GM18858 (cell line): Measurements from ENCODE around the gene FBXO38.
"Not testable (repeated sequence)": the region's sequence is repeated elsewhere in the genome, so short reads cannot be mapped to it uniquely, and the experiment has no call there.

Source experiments
- ATAC-seq: cut with Tn5 transposase; IDR thresholded peaks from one replicate; pipeline ENCODE4 v1.9.1; 2021; ENCODE audit not compliant: unreplicated experiment

The FBXO38 gene

DNA sequence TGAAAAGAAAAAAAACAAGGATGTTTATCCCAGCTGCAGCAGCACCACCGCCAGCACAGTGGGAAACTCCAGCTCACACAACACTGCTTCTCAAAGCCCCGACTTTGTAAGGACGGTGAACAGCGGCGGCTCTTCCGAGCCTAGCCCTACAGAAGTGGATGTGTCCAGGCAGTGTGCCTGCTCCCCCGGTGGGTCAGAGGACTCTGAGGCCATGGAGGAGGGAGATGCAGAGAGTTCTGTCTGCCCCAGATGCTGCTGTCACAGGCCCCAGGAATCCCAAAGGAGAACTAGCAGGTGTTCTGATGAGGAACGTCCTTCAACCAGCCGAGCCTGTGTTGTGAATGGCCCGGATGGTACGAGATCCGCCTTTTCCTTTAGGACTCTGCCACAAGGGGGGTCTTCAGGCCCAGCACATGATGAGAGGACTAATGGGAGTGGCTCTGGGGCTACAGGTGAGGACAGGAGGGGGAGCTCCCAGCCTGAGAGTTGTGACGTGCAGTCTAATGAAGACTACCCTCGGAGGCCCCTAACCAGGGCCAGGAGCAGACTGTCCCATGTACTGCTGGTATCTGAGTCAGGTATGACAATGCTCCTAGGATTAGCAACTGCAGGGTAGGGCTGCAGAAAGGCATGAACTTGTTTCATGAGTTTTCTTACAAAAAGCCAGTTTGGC, 43.7 kb downstream of the FBXO38 start:
- ATAC-seq = no peak

DNA sequence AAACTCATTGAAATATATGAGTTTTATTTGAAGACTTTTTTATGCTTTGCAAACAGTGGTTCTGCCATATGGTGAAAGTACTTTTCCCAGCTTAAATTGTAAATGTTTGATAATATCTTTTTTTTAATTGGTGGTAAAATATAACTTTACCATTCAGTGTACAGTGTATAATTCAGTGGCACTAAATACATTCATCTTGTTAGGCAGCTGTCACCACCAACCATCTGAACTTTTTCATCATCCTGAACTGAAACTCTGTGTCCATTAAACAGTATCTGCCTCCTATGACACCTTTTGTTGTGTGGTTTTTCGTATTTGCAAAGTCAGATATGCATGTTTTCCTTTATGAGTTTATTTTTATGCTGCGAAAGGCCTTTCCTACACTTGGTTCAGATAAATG, 45.1 kb downstream of the FBXO38 start:
- ATAC-seq = no peak

DNA sequence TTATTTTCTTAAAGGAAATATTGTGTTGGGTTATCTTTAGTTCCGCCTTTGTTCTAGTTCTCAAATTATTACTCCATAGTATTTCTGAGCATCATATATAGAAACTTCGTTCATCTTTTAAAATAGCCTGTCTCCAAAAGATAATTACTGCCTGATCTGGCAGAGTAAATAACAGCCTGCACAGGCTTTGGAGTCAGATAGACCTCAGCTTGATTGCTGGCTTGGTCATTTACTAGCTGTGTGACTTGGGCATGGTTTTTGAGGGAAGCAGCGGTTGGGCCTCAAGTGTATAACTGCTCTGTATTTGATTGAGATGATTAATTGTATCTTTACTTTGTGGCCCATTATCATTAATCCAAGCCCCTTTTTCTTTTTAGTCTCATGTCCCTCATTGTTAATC, 50.1 kb downstream of the FBXO38 start:
- ATAC-seq = no peak

DNA sequence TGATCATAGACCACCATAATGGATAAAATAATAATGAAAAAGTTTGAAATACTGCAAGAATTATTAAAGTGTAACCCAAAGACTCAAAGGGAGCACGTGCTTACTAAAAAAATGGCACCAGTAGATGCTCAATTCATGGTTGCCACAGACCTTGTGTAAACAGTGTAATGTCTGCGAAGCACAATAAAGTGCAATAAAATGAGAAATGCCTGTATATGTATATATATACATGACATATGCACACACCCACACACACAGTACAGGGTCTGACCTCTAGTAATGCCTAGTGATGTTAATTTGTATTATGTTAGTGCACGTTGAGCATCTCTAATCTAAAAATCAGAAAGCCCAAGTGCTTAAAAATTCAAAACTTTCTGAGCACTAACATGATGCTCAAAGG, 52.3 kb downstream of the FBXO38 start:
- no peak for ATAC-seq

DNA sequence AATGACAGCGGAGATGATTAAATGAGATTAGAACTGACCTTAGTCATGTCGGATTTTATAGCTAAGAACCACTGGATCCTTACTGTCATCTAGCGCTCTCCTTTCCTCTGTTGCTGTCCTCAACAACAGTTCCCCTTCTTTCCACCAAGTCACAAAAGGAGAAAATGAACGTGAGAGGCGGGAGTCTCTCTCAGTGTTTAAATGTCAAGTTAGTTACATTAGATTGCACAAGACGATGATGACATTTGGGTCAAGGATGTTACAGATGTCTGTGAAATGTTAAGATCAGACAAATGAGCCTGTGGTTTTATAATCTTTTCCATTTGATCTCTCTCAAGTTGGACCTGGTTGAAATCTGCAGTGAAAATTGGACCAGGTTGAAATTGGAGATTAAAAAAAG, 53.5 kb downstream of the FBXO38 start:
- no peak for ATAC-seq

DNA sequence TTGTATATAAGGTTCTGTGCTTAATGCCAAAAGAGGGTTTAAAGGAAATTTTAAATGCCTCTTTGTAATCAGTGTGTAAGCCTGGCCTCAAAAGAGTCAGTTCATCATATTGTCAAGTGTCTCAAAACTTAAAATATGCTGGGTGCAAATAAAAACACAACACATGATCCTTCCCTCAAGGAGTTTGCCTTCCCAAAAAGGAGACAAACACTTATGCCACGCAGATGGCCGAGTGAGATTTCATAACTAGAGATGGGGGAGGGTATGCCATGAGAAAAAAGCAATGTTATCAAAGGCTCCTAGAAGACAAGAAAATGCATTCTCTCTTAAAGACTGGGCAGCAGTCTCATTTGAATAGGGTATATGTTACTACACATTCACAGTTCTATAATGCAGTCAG, 55.2 kb downstream of the FBXO38 start:
- ATAC-seq = no peak

DNA sequence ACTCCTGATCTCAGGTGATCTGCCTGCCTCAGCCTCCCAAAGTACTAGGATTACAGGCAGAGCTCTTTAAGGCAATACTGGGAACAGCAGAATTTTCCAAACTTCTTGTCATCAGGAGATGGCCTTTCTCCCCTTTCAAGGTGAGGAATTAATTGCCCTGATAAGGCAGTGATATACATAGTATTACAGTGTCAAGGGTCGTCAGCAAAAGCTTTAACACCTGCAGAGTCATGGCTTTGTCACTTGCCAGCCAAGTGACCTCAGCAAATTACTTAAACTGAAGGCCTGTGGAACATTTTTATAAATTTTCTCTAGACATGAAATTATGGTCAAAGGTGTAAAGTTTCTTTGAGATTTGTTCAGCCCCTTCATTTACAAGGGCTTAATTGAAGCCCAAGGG, 59.5 kb downstream of the FBXO38 start:
- ATAC-seq = no peak

DNA sequence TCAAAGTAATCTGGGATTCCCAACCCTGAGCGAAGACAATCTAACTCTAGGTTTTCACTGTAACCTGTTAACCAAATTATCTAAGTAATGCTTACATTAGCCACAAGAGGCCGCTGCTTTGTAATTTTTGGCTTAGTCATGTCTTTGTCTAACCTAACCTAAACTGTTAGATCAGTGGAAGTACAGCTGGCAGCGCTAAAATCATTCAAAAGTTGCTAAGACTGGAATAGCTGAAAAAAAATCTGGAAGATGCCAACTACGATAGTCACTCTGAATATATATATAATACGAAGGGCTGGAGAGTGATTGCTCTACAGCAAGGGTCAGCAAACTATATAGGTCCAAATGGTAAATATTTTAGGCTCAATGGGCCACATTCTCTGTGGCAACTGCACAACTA, 60.2 kb downstream of the FBXO38 start:
- peak; percentile 93 for ATAC-seq

DNA sequence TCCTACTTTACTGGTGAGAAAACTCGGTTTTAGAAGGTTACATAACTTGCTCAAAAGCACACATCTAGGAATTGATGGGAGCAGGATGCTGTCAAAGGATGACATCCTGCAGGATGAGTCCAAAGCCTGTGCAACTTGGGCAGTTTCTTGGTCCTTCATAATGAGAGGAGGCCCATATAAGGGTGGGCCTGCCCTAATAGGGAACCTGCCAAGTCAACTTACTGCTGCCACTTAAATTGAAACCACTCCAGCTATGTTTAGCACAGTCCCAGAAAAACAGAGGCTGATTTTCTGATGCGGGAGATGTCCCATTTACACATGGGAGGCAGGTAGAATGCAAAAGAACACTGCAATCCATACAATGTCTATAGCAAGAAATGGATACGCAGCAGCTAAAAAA, 61.8 kb downstream of the FBXO38 start:
- no peak for ATAC-seq

DNA sequence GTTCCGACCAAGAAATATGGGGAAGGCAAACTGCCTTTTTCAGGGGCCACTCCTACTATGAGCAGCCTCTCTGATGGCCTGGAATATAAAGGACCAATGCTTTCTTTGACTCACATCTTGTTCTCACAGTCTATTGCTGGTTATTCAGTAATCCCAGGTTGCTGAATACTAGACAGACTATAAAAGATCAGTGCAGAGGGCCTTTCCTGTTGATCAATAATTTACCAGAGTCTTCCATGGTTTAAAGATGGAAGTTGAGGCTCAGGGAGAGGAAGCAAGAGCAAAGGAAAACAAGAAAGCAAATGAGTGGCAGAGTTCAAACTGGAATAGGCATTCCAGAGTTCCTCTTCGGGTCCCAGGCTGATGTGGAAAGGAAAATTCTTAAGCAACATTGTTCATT, 62.9 kb downstream of the FBXO38 start:
- ATAC-seq = no peak

DNA sequence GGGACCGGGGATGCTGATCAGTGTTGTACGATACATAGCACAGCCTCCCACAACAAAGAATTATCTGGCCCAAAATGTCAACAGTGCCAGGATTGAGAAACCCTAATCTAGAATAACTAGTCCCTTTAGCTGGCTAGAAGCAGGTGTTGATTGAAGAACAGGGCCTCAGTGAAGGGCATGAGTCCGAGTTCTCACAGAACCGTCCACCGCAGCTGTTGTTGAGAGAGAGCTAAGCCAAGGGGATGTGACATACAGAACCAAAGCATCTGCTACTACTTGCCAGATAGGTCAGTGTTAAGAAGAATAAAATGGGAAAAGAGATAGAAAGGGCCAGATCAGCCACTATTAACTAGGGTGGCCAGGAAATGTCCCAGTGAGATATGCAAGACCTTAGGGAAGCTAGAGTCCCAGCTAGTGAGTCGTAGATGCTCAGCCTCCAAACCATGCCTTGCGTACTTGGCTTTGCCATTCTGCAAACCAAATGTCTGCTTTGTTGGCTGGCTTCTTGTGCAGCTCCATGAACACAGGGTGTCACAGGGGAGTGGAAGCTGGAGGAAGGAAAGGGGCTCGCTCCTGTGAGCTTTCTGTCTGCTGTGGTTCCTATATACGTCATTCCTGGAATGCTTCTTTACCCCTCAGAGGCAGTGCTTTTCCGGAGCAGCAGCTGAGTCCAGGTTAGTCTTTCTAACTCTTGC, 68.9 kb downstream of the FBXO38 start:
- no peak for ATAC-seq

DNA sequence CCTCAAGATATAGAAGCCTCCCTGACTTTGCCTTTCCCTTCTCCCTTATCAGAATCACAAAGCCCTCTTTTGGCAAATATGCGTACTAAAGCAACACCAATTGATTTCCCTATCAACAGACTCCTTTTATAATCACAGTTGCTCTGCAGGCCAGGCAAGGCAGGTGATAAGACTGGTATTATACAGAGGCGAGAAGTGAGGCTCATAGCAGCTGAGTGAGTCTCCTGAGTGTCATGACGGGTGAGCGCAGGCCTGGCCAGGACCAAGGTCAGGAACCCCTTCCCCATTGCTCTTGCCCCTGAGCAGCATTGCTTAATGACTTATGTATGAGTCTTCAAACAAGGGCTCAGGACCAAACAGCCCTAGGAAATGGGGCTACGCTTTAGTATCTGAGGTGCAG, 70.8 kb downstream of the FBXO38 start:
- no peak for ATAC-seq

DNA sequence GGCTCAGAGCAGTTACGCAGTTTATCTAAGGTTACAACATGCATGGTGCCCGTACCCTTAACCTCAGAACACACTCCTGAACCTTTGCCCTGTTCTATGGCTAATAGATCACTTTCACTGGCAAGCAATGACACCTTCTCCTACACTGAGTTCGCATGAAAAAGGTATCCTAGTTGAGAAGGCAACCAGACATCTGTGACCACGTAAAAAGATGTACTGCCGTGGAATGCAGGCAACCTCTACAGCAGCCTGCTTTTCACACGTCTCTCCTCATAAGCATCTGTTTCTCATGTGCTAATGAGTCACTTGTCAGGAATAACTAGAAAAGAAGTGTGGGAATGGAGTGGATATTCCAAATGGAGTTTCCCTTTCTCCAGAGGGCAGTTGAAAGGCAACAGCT, 71.4 kb downstream of the FBXO38 start:
- ATAC-seq = no peak

DNA sequence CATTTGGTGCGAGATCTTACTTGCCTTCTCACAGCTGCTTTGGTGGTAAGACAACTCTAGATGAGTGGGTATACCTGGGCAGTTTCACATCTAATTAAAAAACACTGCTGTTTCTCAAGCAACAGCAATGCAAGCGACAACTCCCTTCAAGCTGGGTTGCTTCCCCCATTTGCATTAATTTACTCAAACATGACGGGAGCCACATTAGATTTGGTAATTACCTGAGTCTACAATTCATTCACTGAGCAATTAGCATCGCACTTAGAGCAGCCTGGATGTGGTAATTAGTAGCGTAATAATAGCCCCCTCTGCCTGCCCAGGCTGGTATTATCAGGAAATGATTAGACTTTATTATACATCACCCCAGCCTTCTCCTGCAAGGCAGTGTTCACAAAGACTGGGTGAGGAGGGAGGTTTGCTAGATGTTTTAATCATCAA, 73.4 kb downstream of the FBXO38 start:
- no peak for ATAC-seq

DNA sequence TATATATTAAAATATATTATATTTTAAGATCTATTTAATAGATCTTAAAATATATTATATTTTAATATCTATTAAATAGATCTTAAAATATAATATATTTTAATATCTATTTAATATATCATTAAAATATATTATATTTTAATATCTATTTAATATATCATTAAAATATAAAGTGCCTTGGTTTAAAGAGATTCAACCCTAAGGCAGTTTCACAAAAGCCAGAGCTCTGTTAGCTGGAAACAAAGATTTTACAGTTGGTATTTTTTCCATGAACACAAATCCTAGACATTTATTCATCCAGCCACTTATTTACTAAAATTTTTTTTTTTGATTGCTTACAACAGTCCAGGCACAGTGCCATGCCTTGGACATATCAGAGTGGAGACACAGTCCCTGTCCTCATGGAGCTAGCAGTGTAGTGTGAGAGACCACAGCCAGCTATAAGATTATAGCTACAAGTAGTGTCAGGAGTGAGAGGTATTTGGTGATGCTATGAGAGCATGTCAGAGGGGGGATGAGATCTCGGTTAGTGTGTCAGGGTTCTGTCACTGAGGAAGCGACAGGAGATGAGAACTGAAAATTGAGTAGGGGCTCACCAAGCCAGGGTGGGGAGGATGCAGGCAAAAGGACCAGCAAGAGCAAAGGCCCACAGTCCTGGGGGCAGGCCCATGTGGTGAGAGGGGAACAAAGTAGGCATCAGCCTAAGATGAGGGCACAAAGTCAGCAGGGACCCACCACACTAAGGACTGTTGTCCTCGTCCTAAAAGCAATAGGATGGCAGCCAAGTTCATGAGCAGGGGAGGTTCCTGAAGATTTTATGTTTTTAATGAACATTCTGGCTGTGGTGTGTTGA, 74.5 kb downstream of the FBXO38 start:
- no peak for ATAC-seq

DNA sequence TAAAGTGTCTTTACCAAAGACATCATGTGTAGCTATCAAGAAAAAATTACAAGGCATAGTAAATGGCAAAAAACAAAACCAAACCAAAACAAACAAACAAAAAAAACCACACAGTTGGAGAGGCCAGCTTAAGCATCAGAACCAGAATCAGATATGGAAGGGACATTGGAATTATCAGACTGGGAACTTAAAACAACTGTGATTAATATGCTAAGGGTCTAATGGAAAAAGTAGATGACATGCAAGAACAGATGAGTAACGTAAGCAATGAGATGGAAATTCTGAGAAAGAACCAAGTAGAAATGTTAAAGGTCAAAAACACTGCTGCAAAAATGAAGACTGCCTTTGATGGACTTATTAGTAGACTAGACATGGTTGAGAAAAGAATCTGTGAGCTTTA, 75.9 kb downstream of the FBXO38 start:
- no peak for ATAC-seq

DNA sequence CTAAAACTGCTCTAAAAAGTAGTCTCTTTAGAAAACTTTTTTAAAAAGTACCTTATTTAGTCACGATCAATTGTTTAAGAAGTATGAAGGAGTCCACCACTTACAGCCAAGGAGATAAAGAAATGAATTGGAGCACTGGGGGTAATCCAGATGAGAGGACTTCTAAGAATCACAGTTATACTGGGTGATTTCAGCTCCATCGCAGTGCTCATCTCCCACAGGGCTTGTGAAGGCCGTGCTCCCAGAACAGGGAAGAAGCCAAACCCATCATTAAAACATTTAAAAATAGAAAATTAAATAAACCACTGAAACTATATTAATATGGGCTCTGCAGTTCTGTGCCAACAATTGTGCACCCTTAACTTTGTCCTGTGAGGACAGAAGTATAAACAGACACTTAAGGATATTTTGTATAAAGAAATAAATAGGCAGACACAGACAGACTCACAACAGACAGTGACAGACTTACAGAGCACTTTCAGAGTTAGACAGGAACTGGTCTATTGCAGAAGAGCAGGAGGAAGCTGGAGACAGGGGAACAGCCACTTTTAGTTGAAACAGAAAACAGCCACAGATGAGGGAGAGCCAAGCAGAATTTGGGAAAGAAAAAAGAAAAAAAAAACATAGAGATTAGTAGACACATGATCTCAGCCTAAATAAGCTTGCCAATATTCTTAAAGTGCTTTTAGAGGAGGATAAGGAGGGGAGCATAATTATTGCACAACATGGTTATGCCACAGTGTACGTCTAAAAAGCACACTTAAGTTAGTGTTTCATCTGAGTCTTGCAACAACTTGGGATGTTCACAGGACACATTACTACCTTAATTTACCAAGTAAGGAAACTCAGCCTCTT, 81.8 kb downstream of the FBXO38 start:
- ATAC-seq = no peak

DNA sequence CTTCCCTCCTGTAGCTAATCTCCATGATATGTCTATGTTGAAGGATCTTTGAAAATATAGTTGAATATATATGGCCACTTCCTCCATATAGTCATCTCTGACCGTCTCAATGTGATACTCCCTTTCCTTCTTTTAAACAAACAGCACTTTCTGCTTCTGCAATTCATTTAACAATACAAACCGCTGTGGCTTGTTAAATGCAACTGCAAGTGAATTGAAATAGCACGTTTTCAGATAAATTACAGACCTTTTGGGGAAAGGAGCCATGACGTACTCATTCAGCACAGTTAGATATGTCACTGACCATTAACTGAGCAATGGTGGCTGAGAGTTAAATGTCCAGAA, 82.5 kb downstream of the FBXO38 start:
- ATAC-seq = no peak

DNA sequence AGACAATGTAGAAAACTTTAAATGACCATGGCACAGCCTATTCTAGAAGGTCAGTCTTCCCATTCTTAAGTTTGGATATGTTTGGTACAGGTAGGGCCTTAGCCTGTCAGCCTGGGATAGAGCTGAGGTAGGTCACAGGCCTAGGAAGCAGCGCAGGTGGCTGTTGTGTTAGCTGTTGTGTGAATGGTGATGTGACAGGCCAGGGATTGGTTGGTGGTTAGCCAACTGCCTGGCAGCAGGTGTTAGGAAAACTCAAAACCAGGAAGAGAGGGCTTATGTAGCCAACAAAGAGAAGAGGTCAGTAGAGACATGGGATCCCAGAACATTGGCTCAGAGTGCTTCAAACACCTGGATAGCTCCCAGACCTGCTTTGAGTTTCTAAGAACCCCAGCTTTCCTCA, 84.2 kb downstream of the FBXO38 start:
- ATAC-seq = no peak

DNA sequence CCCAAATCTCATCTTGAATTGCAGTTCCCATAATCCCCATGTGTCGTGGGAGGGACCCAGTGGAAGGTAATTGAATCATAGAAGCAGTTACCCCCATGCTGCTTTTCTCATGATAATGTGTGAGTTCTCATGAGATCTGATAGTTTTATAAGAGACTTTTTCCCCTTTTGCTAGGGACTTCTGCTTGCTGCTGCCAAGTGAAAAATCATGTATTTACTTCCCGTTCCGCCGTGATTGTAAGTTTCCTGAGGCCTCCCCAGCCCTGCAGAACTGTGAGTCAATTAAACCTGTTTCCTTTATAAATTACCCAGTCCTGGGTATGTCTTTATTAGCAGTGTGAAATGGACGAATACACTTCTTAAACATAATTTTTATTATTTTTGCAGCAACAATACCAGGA, 85.0 kb downstream of the FBXO38 start:
- not testable (repeated sequence) for ATAC-seq

DNA sequence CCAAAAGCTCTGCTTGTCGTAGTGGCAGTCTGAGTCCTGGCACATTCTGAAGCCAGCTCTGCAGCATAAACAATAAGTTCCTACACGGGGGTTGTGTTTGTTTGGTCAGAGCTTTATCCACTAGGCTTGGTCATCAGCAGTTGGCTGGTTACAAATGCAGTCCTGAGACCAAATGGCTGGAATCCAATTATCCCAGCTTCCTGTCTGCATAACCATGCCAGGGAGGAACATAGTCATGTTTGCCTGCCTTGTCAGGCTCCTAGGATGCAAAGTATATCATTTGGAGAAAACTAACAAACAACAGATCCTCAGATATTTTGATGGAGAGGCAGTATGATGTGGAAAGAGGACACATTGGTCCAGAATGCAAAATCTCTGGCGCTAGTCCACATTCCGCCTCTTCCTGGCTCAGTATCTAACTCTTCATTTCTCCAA, 85.8 kb downstream of the FBXO38 start:
- no peak for ATAC-seq
